Measurements from ENCODE around the gene LSM10.
A peak's percentile ranks its signal among the peaks of the same experiment; 100 is the strongest.

LSM10 gene

DNA sequence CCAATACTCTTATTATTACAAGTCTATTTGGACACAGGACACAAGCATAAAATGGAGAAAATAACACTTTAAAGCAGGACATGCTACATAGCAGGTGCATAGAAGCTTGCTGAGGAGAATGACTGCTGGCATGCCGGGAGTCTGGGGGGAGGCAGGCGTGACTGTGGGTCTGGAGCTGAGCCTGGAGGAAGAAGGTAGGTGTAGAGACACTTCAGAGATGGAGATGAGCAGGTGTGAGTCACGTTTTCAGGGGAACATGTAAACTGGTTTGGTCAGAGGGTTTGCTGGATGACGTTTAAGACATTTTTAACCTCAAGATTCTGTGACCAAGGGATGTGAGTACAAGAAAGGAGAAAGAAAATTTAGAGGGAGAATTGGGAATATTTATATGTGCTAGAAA lies 28.1 kb upstream of the LSM10 start:
- no peak for DNase-seq (ENCODE audit: extremely low spot score)
- POLR2A ChIA-PET, result interaction anchor here (1.1 to 2.1 kb wide), 2 partner anchors 25 to 40 kb away, joined by 3 to 7 read pairs; partner anchors contain the start of gene OSCP1
- CTCF ChIA-PET, result interaction anchor here (0.9 kb wide), 1 partner anchor 9 kb away, joined by 3 read pairs; no protein-coding TSS in a partner anchor
- TF ChIP-seq ELF4 (IDR thresholded peaks at IDR 0.05) (no peak), TARDBP (IDR thresholded peaks at IDR 0.05) (no peak), FOXM1 (IDR thresholded peaks at IDR 0.05; ENCODE audit: borderline replicate concordance) (no peak), FOXA1 (IDR thresholded peaks at IDR 0.05) (no peak), LEF1 (IDR thresholded peaks at IDR 0.05; ENCODE audit: borderline replicate concordance) (no peak), ARNT (IDR thresholded peaks at IDR 0.05) (no peak), SP1 (IDR thresholded peaks at IDR 0.05) (no peak), BHLHE40 (IDR thresholded peaks at IDR 0.05; ENCODE audit: borderline replicate concordance) (no peak), NFRKB (IDR thresholded peaks at IDR 0.05) (no peak), FOXK2 (IDR thresholded peaks at IDR 0.05) (no peak), ZNF384 (IDR thresholded peaks at IDR 0.05) (no peak), SUZ12 (IDR thresholded peaks at IDR 0.05) (no peak), HDGF (IDR thresholded peaks at IDR 0.05; ENCODE audit: borderline replicate concordance) (no peak), L3MBTL2 (conservative IDR thresholded peaks at IDR 0.05) (no peak), CTBP1 (IDR thresholded peaks at IDR 0.05; ENCODE audit: borderline replicate concordance) (no peak)
- TF ChIP-seq, protein P1, sequence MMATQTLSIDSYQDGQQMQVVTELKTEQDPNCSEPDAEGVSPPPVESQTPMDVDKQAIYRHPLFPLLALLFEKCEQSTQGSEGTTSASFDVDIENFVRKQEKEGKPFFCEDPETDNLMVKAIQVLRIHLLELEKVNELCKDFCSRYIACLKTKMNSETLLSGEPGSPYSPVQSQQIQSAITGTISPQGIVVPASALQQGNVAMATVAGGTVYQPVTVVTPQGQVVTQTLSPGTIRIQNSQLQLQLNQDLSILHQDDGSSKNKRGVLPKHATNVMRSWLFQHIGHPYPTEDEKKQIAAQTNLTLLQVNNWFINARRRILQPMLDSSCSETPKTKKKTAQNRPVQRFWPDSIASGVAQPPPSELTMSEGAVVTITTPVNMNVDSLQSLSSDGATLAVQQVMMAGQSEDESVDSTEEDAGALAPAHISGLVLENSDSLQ (IDR thresholded peaks at IDR 0.05), result no peak

DNA sequence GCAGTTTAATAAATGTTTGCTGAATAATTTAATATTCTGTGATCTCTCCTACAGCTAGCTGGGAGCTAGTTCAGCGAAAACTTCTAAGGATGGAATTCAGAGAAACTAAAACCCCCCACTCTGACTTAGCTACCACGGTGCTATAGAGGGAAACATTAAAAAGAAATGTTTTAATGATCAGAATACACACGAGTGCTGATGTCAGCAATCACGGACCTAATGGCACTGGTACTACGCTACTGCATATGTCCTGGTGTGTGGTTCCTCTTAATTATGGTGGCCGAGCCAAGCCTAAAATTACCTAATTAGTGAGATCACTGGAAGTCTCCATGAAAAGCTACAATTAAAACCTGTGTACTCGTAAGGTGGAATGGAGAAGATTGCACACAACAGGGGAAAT lies 23.9 kb upstream of the LSM10 start:
- no peak for DNase-seq (ENCODE audit: extremely low spot score)
- no peak for TF ChIP-seq L3MBTL2 (conservative IDR thresholded peaks at IDR 0.05)
- POLR2A ChIA-PET, result interaction anchor here (1.0 kb wide), 1 partner anchor 31 kb away, joined by 3 read pairs; no protein-coding TSS in a partner anchor
- CTCF ChIA-PET, result interaction anchor here (1.0 to 1.2 kb wide), 2 partner anchors 76 to 270 kb away, joined by 3 read pairs; no protein-coding TSS in a partner anchor

DNA sequence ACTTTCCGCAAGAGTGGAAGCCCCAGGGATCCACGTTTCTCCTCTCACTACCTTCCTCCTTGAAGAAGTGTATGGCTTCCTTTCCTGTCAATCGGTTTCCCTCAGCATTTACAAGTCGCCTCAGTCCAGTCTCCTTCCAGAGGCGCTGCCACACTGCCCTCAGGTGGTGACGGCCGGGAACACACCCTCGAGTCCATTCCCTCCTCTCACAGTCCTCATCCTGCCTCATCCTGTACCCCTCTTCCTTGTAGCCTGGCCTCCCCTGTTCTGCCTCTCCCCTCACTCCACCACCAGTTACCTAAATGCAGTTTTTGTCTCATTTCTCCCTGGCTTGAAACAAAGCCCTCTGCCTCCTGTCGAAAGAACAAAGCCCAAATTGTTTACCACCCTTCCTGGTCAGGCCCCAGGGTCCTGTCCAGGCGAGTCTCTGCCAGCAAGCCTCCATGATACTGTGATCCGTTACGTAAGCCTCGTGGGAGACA lies 23.2 kb upstream of the LSM10 start:
- TF ChIP-seq, protein P1 (IDR thresholded peaks at IDR 0.05), result peak; percentile 89
- no peak for TF ChIP-seq L3MBTL2 (conservative IDR thresholded peaks at IDR 0.05)
- ChIA-PET CTCF (interaction anchor here (0.8 to 2.3 kb wide), 3 partner anchors 72 to 269 kb away, joined by 3 to 9 read pairs (median 3); no protein-coding TSS in a partner anchor), POLR2A (interaction anchor here (1.0 kb wide), 1 partner anchor 32 kb away, joined by 3 read pairs; no protein-coding TSS in a partner anchor)
- peak; percentile 86 for DNase-seq (ENCODE audit: extremely low spot score)

DNA sequence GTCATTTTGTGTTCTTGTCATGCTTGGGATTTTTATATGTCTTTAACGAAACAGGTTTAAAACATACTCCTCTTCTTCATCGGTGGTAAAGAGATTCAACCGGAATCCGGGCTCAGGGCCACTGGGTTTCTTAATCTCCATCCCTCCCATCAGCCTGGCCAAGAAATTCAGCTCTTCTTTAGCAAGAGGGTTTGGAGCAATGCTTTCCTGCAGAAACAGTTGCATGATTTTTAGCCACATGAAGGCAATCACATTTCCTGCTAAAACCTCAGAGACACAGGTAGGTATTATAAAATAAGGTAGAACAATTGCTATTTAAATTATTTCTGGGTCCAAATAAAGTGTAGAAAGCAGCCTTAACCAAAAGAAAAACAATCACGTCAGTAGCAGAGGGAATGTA lies 22.7 kb upstream of the LSM10 start:
- DNase-seq (ENCODE audit: extremely low spot score), result no peak
- ChIA-PET POLR2A (interaction anchor here (1.7 kb wide), 1 partner anchor 23 kb away, joined by 6 read pairs; the partner anchor contains the start of gene LSM10), CTCF (interaction anchor here (0.6 to 2.3 kb wide), 3 partner anchors 11 to 78 kb away, joined by 3 to 9 read pairs (median 5); no protein-coding TSS in a partner anchor)
- TF ChIP-seq FOXA1 (IDR thresholded peaks at IDR 0.05) (no peak), FOXM1 (IDR thresholded peaks at IDR 0.05; ENCODE audit: borderline replicate concordance) (no peak)

DNA sequence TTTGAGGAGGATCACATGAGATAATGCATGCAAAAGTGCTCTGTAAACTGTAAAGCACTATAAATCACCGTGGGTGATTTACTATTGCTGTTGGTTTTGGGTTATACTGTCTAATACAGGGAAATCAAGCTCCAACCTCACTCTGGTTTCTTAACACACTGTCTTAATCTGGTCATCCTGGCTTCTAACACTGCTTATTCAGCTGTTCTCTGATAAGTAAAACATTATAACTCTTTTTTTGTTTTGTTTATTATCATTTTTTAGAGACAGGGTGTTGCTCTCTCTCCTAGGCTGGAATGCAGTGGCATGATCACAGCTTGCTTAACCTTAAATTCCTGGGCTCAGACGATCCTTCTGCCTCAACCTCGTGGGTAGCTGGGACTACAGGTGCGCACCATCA lies 21.9 kb upstream of the LSM10 start:
- CTCF ChIA-PET, result interaction anchor here (0.6 to 2.3 kb wide), 2 partner anchors 68 to 77 kb away, joined by 3 to 9 read pairs; no protein-coding TSS in a partner anchor
- TF ChIP-seq HDGF (IDR thresholded peaks at IDR 0.05; ENCODE audit: borderline replicate concordance), result no peak
- TF ChIP-seq, protein P1 (IDR thresholded peaks at IDR 0.05), result peak; percentile 29; the same call in 1 of the 2 replicates
- POLR2A ChIA-PET, result interaction anchor here (0.6 to 1.7 kb wide), 3 partner anchors 22 to 46 kb away, joined by 3 to 6 read pairs (median 4); partner anchors contain the start of gene LSM10
- no peak for DNase-seq (ENCODE audit: extremely low spot score)

DNA sequence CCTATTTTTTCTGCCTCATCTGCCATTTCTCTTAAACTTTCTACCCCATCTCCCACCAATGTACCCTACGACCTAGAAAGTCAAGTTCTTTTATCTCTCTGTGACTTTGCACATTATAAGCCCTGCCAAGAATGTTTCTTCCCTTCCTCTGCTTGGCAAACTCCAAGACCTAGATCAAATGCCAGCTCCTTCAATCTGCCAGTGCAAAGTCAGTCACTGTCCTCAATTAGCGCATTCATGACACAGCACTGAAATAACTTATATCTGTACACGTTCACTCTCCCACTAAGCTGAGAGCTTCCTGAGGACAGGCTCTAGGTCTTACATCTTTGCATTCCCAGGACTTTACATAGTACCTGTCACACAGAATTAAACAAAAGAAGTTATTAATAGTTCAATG lies 21.4 kb upstream of the LSM10 start:
- POLR2A ChIA-PET, result interaction anchor here (0.6 to 1.7 kb wide), 3 partner anchors 21 to 47 kb away, joined by 3 to 6 read pairs (median 4); partner anchors contain the start of gene LSM10
- TF ChIP-seq L3MBTL2 (conservative IDR thresholded peaks at IDR 0.05), result no peak
- no peak for TF ChIP-seq FOXM1 (IDR thresholded peaks at IDR 0.05; ENCODE audit: borderline replicate concordance)
- no peak for TF ChIP-seq CTBP1 (IDR thresholded peaks at IDR 0.05; ENCODE audit: borderline replicate concordance)
- no peak for TF ChIP-seq ELF4 (IDR thresholded peaks at IDR 0.05)
- CTCF ChIA-PET, result interaction anchor here (2.3 kb wide), 1 partner anchor 76 kb away, joined by 9 read pairs; no protein-coding TSS in a partner anchor
- no peak for DNase-seq (ENCODE audit: extremely low spot score)

DNA sequence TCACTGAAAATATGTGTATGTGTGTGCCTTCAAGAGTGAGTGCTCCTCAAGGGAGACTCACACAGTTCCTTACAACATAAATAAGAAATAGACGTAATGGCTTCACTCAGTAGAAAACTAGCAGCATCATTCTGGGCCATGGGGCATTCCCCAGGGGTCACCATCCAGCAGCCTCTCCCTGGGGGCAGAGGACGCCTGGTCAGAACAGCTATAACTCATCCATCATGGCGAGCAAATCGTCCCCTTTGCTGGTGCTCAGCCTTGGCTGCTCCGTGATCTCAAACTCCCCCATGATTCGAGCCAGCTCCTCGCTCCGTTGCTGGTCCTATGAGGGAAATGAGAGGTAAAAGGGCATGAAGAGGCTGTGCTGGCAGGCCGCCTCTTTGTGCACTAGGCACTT lies 20.2 kb upstream of the LSM10 start:
- DNase-seq (ENCODE audit: extremely low spot score), result no peak
- CTCF ChIA-PET, result no interaction called here
- POLR2A ChIA-PET, result interaction anchor here (1.7 kb wide), 1 partner anchor 20 kb away, joined by 4 read pairs; the partner anchor contains the start of gene LSM10
- TF ChIP-seq ZNF384 (IDR thresholded peaks at IDR 0.05) (no peak), BHLHE40 (IDR thresholded peaks at IDR 0.05; ENCODE audit: borderline replicate concordance) (no peak), L3MBTL2 (conservative IDR thresholded peaks at IDR 0.05) (no peak), FOXM1 (IDR thresholded peaks at IDR 0.05; ENCODE audit: borderline replicate concordance) (no peak)

Measured in HEK293T (cell line).